GM12872 (cell line): ENCODE results near the gene MROH7.

Experiments used
- CTCF ChIP-seq: IDR thresholded peaks from 3 replicates; pipeline ENCODE4 v1.5.1; 2011; ENCODE audit warnings: low read depth, mild to moderate bottlenecking, low read length, moderate library complexity; ENCODE audit not compliant: insufficient read depth

MROH7 gene

GRCh38 chr1:54738244-54738643, 96.7 kb downstream of the MROH7 start:
- TF ChIP-seq CTCF, result no peak

GRCh38 chr1:54741531-54741930, 99.9 kb downstream of the MROH7 start:
- no peak for TF ChIP-seq CTCF

- no peak for TF ChIP-seq CTCF
Observed at GRCh38 chr1:54742282-54742681, 100.7 kb downstream of the MROH7 start.

DNA sequence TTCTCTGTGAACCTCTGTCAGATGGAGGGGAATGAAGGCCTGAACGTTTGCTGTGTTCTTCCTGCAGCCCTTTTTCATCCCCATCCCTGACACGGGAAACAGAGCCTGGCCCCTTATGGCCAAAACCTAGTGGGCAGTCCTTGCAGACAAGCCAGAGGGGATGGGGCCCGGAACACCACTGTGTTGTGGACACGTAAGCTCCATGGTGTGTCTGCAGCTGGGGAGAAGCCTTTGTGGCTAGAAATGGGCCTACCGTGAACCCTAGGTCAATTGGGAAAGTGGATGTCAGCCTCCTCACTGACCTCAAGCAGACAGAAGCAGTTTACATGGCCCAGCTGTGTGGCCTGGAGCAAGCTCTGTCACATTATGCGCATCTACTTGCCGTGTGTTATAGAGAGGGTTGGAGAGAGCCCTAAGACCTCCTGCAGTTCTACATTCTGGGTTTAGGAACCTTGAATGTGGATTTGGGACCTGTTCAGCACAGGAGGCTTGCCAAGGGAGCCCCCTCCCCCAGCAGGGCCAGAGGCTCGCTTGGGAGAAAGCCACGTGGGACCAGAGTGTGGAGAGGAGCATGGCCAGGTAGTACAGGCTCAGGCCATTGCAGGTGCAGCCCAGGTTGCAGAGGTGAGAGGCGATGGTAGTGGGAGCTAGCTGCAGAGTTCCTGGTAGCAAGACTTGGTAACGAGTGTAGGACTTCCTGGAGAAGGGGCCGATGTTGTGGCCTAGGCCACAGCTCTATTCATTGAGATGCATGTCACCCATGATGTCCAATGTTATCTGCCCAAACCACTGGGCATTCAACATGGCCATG, 102.0 kb downstream of the MROH7 start:
- no peak for TF ChIP-seq CTCF

DNA sequence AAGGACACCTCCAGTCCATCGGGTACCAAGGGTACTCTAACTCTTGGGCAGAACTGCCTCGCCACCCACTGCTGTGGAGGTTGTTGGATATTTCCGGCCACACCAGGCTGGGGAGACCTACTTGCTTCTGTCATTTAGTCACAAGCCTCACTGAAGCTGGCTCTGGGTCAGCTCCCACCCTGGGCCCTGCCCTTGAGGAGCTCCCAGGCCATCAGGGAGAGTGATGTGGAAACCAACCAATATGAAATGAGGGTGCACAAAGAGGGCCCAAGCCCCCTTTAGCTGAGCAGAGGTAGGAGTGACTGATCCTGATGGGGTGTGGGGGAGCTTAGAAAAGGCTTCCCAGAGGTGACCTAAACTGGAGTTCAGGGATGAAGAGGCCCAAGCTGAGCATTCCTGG, 103.1 kb downstream of the MROH7 start:
- TF ChIP-seq CTCF, result no peak

GRCh38 chr1:54745274-54745673, 103.7 kb downstream of the MROH7 start:
- TF ChIP-seq CTCF, result no peak

DNA sequence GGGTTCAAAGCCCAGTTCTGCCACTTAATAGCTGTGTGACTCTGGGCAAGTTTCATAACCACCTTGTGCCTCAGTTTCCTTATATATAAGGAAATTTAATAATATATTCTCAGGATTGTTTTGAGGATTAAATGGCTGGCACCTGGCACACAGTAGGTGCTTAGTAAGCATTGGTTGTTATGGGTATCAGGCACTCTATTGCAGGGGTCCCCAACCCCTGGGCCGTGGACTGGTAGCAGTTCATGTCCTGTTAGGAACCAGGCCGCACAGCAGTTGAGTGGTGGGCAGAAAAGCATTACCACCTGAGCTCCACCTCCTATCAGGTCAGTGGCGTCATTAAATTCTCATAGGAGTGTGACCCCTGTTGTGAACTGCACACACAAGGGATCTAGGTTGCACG, 104.3 kb downstream of the MROH7 start:
- TF ChIP-seq CTCF, result no peak
